NCI-H2029 (cell line): Measurements from ENCODE around the gene TNNC1.

Experiments
- DNase-seq: peaks from one replicate; lab custom pipeline; 2025; lab: John Stamatoyannopoulos, UW

The TNNC1 gene

DNA sequence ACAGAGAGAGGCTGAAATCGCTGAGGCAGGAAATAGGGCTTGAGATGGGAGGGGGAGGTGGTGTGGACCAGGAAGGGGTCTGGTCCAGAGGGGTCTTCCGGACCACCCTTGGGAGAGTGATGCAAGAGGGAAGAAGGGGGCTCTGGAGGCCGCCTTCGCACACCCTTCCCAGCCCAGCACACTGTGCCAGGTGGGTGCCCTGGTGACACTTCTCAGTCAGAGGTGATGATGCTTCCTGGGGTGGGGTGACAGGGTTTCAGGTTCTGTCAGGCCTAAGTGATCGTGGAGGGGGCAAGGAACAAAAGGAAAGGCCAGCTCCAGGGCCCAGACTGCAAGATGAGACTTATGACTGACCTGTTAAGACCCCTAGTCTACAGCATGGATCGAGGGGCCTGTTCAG lies 21.6 kb downstream of the TNNC1 start:
- DNase-seq, result no peak

DNA sequence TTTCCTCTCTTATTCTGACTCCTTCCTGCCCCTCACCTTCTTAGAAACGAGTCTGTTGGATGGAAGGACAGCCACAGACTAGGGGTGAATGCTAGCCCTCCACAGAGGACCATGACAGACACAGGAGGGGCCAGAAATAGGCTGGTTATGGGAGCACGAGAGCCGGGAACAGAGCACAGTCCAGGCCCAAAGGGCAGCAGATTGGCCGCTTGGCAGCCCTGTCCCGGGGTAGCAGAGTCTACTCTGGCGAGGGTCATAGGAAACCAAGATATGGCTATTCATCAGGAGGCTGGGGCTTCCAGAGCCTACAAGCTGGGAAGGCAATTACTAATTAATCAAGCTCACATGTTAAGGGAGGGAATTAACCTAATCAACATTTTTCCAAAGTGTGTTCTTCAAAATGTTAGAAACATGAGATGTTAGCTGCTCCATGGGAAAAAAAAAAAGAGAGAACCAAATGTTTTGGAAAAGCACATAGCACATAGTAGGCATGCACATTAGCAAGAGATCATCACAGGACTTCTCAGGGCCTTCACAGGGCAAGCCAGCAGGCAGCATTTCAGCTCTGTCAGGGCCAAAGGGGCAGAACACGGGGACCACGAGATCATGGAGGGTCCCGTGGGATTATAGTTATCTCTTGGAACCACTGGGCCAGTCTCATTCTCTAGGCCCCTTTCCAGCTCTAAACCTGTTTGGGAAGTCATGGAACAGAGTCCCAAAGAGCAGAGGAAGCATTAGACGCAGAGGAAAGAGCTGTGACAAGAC lies 22.2 kb downstream of the TNNC1 start:
- DNase-seq, result no peak

DNA sequence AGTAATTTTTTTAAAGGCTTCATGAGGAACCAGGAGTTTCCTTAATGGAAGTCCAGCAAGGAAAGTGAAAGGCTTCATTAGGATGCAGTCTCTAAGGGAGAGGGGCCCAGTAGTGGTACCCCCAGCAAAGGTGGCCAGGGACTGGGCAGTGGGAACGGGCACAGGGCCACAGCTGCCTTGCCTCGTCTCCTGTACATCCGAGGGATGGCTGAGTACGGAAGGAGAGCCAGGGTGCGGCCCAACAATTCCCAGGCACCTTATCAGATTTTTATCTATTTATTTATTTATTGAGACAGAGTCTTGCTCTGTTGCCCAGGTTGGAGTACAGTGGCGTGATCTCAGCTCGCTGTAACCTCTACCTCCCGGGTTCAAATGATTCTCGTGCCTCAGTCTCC lies 23.4 kb downstream of the TNNC1 start:
- no peak for DNase-seq

DNA sequence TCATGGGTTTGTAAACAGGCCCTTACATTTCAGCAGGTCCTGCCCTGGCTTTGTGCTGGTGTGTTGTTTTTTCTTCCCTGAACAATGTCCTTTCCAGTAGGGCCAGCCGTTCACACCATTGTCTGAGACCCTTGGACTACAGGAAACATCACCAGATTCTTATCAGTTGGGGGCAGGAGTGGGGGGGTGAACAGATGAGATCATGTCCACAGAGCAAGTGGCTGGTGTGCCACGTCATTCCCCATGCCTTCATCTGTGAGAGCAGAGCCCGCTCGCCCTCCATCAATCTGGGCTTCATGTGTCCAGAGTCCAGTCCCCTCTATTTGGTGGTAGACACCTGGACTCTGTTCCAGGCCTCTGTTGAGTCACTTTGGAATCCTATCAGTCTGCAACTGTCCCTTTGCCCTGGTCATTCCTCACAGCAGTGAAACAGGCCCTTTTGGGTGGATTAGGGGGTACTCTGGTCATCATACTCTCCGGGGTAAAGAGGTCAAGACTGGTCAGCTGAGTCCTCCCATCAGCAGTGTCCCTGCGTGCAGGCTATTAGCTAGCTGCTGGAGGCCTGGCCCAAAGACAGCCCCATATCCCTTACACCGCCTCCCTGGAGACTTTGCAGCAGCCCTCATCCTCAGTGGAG lies 23.9 kb downstream of the TNNC1 start:
- DNase-seq, result no peak

DNA sequence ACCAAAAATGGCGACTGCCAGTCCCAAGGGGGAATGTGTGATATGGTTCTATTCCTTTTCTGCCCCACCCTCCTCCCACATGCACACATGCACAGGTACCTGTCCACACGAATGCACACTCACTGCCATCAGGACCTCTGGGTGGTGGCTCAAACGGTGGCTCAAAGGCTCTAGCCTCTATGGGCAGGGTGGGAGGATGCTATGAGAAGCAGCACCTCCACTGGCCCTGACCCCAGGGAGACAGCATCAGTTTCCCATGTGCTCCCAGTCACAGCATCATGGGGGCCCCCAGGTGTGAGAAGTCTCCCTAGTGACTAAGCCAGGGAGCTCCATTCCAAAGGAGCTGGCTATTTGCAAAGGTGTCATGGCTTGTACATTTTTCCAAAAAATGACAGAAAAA lies 24.8 kb downstream of the TNNC1 start:
- DNase-seq, result no peak

DNA sequence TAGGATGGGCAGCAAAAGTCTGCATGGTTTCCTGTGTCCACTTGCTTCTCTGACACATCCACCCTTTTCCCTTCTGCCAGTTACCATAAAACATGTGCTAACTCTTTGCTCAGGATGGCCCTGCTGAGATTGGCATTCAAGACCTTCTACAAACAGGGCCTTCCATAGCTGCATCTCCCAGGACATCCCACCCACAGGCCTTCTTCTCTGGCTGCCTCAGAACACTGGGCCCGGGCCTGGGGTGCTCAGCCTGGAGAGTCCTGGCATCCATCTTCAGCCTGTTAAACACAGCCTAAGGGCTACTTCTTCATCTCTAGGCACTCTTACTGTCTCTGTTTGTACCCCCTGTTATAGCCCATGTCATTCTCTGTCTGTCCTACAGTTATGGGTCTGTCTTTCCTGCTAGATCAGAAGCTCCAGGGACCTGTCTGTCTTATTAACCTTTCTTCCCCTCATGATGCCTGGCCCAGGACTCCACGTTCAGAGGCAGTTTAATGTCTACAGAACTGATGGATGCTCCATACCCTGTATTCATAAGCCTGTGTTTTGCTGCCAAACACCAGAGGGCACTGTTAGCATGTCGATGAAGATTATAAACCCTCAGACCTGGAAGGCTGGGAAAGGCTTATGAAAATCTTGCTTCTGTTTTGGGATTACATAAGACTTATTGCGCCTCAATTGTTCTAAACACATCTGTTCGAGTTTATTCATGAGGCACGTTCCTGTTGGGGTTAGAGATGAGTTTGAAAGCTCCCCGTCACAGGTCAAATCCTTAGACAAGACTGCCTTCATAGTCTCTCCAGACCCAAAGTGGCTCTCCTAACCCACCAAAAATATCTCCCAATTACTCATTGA lies 25.5 kb downstream of the TNNC1 start:
- DNase-seq, result no peak

DNA sequence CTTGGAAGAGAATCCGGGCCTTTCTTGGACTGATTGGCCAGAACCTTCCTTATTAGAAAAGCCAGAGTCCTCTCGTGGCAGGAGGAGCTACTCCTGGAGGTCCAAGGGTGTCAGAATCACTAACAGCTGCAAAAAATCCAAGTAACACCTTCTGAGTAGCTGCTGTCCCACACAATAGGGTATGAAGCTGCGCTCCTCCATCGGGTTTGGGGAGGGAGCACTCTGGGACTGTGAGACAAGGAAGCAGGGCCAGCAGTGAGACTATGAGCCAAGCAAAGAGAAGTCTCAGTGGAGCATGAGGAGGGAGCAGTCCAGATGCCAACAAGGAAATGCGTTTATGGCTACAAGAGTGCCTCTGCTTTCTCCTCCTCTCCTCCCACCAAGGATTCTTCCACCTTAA lies 30.7 kb downstream of the TNNC1 start:
- DNase-seq, result no peak

DNA sequence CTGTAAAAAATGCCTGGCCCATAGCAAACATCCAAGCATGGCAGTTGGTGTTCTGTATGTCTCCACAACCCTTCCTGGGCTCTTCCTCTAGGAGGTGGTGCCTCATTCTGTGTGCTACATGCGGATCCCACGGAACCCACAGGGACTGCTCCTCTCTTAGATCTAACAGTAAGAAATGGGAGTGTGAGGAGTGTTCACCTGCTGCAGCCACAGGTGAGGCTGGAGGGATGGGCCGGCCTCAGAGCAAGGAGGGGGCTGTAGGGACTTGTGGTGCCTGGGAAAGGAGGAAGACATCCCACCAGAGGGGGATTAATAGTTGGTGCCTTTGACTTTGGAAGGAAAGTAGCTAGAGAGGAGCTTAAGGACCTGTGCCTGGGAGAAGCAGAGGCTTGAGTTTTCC lies 31.2 kb downstream of the TNNC1 start:
- no peak for DNase-seq

DNA sequence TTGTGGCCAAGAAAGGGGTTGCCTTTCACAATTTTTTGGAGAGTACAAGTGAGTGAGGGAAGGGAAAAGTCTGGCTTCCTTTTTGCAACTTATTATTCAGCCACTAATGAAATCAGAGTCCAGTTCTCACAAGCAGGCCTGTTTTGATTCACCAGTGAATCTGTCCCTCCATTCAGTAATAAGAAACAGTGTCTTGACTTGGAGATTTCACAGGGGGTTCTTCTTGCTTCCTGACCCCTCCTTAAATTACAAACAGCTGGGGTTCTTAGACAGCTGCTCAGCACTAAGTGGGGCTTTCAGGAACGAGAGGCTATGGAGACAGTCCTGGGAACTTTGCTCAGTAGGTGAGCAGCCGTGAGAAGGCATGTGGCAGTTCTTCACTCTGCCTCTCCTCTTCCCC lies 33.5 kb downstream of the TNNC1 start:
- no peak for DNase-seq

DNA sequence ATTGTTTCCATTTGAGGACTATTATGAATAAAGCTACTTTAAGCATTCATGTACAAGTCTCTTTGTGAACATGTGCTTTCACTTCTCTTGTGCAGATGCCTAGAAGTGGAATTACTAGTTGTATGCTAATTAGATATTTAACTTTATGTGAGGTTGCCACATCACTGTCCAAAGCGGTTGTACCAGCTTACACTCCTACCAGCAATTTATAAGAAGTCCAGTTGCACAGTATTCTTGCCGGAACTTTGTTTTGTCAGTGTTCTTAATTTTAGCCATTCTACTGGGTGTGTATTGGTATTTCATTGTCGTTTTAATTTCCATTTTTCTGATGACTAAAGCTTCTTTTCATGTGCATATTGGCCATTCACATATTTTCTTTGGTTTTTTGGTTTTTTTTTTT lies 38.0 kb downstream of the TNNC1 start:
- no peak for DNase-seq

DNA sequence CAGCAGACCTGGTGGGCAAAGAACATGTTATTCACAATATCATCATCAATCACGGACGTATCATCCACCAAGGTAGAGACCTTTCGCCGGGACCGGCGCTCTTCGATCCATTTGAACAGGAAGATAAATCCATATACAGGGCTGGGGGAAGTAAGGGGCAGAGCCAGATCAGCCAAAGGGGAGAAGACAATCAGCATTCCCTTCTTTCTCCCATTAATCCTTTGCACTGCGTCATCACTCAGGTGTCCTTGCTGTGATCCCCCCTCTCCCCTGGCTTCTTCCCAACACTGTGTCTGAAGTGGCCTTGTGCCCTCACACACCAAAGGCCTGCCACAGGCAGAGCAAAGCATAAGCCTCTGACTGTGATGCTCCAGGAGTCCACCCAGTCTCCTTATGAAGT lies 45.4 kb downstream of the TNNC1 start:
- DNase-seq, result no peak

DNA sequence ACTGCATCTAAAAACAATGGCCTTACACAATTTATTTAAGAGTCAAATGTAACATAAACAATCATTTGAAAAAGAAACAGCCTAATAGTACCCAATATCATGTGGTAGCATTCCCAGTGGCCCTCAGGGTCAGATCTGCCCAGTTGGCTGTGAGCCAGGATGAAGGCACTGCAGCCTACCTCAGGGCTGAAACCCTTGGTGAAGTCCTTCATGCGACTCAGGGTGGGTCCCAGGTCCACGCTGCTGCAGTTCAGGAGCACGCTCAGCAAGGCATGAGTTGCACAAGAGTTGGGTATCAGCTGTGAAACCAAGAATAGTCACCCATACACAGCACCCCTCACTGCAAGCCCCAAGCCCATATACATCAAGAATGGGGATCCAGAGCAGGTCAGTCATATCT lies 46.1 kb downstream of the TNNC1 start:
- DNase-seq, result no peak

DNA sequence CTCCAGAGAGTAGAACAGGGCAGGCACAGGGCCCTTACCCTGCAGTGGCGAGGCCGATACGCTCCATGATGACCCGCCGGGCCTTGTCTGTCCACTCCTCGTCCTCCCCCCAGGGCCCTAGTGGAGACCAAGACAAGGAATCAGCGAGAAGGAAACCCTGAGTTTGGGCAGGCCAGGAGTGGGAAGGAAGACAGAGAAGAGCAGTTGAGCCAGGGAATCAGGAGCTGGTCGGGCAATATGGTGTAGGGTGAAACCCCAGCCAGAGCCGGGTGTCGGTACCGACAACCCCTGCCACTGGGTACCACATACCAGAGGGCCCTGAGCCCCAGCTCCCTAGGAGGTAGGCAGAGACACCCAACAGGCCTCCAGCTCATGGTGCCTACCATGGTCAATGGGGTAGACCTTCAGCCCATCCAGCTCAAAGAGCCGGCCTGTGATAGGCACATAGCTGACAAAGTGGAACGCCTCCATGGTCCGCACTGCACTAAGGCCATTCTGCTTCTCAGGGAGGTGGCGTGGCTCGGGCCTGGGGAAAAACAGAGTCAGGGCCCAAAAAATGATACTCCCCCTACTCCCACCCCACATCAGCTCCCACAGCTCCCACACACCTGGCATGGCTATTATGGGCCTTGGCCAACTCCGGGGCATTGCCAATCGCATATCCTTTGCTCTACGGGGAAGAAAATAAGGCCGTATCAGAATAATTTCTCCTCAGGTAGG lies 46.9 kb downstream of the TNNC1 start:
- DNase-seq, result no peak

DNA sequence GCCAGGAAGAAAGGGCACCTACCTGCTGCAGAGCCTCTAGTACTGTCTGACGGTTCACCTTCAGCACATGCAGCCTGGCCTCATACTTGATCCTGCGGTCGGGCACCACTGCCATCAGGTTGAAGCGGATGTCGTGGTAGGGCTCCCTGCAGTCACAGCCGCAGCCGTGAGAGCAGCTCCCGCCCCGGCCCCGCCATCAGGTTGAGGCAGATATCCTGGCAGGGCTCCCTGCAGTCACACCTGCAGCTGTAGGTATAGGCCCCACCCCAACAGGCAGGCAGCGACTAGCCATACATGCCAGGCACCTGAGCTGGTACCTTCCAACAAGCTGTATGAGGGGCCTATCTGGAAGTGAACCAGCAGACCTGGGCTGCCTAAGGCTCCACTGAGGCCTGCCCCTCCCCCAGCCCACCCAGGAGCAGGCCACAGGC lies 47.6 kb downstream of the TNNC1 start:
- DNase-seq, result no peak

DNA sequence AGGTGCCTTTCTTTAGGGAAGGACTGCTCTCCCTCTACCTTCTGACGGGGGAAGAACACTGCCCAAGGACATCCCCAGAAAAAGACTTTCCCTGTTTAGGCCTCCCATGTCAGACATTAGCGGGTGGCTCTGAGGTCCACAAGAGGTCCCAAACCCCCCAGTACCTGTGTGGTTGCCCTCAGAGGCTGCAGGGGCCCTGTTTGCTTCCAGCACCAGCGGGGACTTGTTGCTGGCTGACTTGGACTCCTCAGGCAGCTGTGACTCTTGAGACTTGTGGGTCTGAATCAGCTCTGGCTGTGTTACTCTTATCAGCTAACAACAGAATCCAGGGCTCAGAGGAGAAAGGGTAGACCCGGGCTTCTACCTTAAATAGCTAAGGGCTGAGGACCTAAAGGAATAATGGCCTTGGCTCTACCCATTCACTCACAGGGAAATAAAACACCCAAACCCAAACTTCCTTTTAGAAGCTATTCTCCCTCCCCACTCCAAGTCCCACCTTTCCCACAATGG lies 48.2 kb downstream of the TNNC1 start:
- DNase-seq, result no peak

DNA sequence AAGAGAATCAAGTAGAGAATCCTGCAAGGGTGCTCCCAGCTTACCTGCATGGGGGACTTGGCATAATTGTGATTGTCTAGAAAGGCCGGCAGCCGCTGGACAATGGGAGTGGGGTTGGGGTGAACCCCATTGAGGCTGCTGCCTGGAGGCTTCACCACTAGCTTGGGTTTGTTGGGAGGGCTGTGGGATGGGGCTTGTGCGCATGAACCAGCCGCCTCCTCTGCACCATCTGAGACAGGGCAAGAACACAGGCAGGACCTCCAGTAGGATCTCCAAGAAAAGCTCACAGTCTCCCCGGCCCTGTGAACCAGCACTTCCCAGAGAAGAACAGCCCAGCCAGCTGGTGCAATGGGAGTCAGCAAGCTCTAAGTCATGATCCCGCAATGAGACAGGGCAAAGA lies 48.8 kb downstream of the TNNC1 start:
- DNase-seq, result no peak

DNA sequence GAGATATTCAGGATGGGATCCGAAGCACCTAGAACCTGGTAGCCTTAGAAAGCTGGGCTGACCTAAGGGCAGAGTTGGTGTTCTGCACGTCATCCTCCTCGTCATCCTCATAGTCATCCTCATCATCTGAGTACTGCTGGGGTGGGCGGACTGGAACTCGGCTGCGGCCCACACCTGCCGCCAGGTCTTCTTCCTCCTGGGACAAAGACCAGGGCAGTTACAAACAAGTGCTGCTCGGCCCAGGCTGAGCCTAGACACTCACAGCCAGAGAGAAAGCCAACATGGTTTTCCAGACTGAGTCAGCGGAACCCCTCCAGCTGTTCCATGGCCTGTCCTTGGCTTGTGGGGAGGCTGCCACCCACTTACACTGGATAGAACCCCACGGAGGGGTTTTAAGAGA lies 49.5 kb downstream of the TNNC1 start:
- no peak for DNase-seq

DNA sequence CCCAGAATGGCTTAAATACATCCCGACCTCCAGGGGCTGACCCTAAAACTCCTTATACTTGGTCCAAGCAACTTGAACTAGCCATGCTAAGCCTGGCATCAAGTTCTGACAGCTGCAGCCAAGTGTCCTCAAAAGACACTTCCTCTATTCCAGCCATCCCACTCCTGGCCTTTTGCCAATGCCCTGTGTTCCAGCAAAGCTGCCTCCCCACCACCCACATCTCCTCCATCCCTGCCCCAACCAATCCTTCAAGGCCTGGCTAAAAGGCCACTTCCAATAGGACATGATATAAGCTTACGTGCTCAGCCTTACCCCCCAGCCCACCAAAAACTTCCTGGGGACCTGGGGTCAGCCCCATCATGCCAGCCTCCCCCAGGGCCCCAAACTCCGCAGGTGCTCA lies 49.9 kb downstream of the TNNC1 start:
- DNase-seq, result no peak

DNA sequence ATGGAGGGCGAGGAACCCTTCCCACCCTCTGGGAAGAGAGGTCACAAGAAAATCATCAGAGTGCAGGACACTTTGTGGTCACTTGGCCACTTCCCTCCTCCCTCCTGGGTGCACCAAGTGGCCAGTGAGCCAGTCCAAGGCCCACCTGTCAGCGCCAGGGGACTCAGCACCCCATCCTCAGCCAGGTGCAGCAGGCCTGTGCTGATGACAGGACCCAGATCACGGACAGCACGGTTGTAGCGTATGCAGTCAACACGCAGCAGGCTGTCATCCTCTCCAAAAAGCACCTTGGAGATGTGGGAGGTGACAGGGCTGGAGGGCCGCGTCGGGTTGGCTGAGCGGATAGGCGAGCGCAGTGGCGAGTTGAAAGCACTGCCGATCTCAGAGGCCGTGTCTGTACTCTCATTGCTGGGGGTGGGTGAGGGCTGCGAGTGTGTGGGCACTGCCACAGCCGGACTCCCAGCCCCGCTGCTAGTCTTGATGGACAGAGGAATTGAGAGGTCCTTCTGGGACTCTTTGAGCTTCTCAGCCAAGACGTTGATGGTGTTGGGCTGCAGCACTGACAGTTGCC lies 50.5 kb downstream of the TNNC1 start:
- DNase-seq, result no peak

DNA sequence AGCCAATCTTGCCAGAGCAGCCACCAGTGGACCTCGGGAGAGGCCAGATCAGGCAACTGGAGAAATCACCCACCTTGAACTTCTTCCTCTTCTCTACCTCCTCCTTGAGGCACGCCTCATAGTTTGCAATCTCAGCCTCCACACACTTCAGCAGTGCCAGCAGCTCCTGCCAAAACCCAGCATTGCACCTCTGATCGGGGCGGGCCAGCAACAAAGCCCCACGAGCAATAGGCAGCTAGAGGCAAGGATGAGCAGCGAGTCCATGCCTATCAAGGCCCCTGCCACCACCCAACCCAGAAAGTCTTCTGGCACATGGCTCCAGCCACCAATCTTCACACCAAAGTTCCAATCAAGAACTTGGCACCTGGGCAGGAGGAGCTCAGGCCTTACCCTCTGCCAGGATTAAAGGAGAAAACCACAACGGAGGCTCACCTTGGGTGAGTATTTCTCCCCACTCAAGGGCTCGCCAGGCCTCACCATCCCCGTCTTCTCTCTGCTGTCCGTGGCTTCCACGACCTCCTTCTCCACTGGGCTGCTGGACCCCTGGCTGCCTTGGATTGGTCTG lies 51.1 kb downstream of the TNNC1 start:
- no peak for DNase-seq

DNA sequence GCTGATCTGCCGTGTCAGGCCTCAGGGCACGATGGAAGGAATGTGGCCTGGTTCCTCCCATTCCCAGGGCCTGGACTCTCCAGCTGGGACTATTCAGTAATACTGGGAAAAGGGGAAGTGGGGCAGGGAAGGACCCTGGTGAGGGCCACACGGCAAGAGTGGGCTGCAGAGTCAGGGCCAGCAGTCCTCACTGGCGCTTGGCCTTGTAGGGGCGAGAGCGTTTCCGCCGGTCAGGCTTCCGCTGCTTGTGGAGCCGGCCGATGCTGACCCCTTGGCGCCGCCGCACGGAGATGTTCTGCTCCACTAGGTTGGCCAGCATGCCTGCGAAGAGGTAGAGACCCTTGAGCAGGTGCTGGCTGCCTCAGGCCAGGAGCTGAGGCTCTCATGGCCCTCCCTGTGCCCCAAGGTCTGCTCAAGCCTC lies 51.7 kb downstream of the TNNC1 start:
- DNase-seq, result no peak
